ENCODE measurements around the gene CCBE1. TPM values are rescaled to one million over a fixed set of nuclear protein-coding genes. Genes with fewer than 3 reads are reported as not detected.

CCBE1 gene
- polyA plus RNA-seq, 3 donors = 0.23 to 1.0 (median 0.90) TPM

GRCh38 chr18:59639821-59640220 is 57.4 kb downstream of the CCBE1 start:
- H3K27ac ChIP-seq (ENCODE audit: low read depth, low read length) = no peak overlapping the region
- 43 to 67% (median 56%) methylated on average over 5 of the region's 5 CpGs for WGBS, 3 donors

- WGBS, 3 donors = 74 to 86% (median 74%) methylated on average over 2 of the region's 2 CpGs
- H3K27ac ChIP-seq (ENCODE audit: low read depth, low read length) = no peak overlapping the region
Measured at GRCh38 chr18:59639136-59639535, 58.1 kb downstream of the CCBE1 start.

- no peak overlapping the region for H3K27ac ChIP-seq (ENCODE audit: low read depth, low read length)
- WGBS, 3 donors = 73 to 88% (median 86%) methylated on average over 4 of the region's 4 CpGs
Measured at GRCh38 chr18:59633961-59634485, 63.2 kb downstream of the CCBE1 start.

- H3K27ac ChIP-seq (ENCODE audit: low read depth, low read length) = no peak overlapping the region
- 47 to 77% (median 74%) methylated on average over 7 of the region's 7 CpGs for WGBS, 3 donors
Measured at GRCh38 chr18:59633317-59633716, 63.9 kb downstream of the CCBE1 start.

- WGBS, 3 donors = 47 to 70% (median 57%) methylated on average over 1 of the region's 1 CpG
- H3K27ac ChIP-seq (ENCODE audit: low read depth, low read length) = no peak overlapping the region
Measured at GRCh38 chr18:59631583-59632181, 65.5 kb downstream of the CCBE1 start.

GRCh38 chr18:59629894-59630293 is 67.3 kb downstream of the CCBE1 start:
- 49 to 69% (median 58%) methylated on average over 6 of the region's 6 CpGs for WGBS, 3 donors
- no peak overlapping the region for H3K27ac ChIP-seq (ENCODE audit: low read depth, low read length)

GRCh38 chr18:59628995-59629394 is 68.2 kb downstream of the CCBE1 start:
- no peak overlapping the region for H3K27ac ChIP-seq (ENCODE audit: low read depth, low read length)
- 82 to 88% (median 87%) methylated on average over 1 of the region's 1 CpG for WGBS, 3 donors

GRCh38 chr18:59627414-59627813 is 69.8 kb downstream of the CCBE1 start:
- no peak overlapping the region for H3K27ac ChIP-seq (ENCODE audit: low read depth, low read length)
- WGBS, 3 donors = 71 to 79% (median 74%) methylated on average over 5 of the region's 5 CpGs

GRCh38 chr18:59624369-59624765 is 72.9 kb downstream of the CCBE1 start:
- H3K27ac ChIP-seq (ENCODE audit: low read depth, low read length) = no peak overlapping the region
- 60 to 76% (median 69%) methylated on average over 2 of the region's 2 CpGs for WGBS, 3 donors

- H3K27ac ChIP-seq (ENCODE audit: low read depth, low read length) = no peak overlapping the region
- 46 to 51% (median 51%) methylated on average over 10 of the region's 10 CpGs for WGBS, 3 donors
Measured at GRCh38 chr18:59623456-59624368, 73.5 kb downstream of the CCBE1 start.

GRCh38 chr18:59621027-59621426 is 76.2 kb downstream of the CCBE1 start:
- no peak overlapping the region for H3K27ac ChIP-seq (ENCODE audit: low read depth, low read length)

- WGBS, 3 donors = 80 to 85% (median 82%) methylated on average over 1 of the region's 1 CpG
- H3K27ac ChIP-seq (ENCODE audit: low read depth, low read length) = no peak overlapping the region
Measured at GRCh38 chr18:59620381-59620780, 76.8 kb downstream of the CCBE1 start.

GRCh38 chr18:59619816-59620215 is 77.4 kb downstream of the CCBE1 start:
- H3K27ac ChIP-seq (ENCODE audit: low read depth, low read length) = no peak overlapping the region
- WGBS, 3 donors = 44 to 75% (median 67%) methylated on average over 3 of the region's 3 CpGs

- H3K27ac ChIP-seq (ENCODE audit: low read depth, low read length) = no peak overlapping the region
- 21 to 53% (median 52%) methylated on average over 3 of the region's 3 CpGs for WGBS, 3 donors
Measured at GRCh38 chr18:59617468-59617932, 79.7 kb downstream of the CCBE1 start.

GRCh38 chr18:59616501-59616900 is 80.7 kb downstream of the CCBE1 start:
- WGBS, 3 donors = 68 to 76% (median 69%) methylated on average over 6 of the region's 6 CpGs
- no peak overlapping the region for H3K27ac ChIP-seq (ENCODE audit: low read depth, low read length)

GRCh38 chr18:59613903-59614302 is 83.3 kb downstream of the CCBE1 start:
- no peak overlapping the region for H3K27ac ChIP-seq (ENCODE audit: low read depth, low read length)
- 92 to 94% (median 94%) methylated on average over 12 of the region's 12 CpGs for WGBS, 3 donors

- WGBS, 3 donors = 54 to 78% (median 65%) methylated on average over 1 of the region's 1 CpG
- no peak overlapping the region for H3K27ac ChIP-seq (ENCODE audit: low read depth, low read length)
Measured at GRCh38 chr18:59612381-59612780, 84.8 kb downstream of the CCBE1 start.

- no peak overlapping the region for H3K27ac ChIP-seq (ENCODE audit: low read depth, low read length)
- WGBS, 3 donors = 72 to 89% (median 74%) methylated on average over 5 of the region's 5 CpGs
Measured at GRCh38 chr18:59610546-59611140, 86.6 kb downstream of the CCBE1 start.

- H3K27ac ChIP-seq (ENCODE audit: low read depth, low read length) = no peak overlapping the region
Measured at GRCh38 chr18:59609654-59610053, 87.6 kb downstream of the CCBE1 start.

Data from adipose tissue (tissue), 3 donors.